Tibial artery (tissue), 4 donors: ENCODE measurements around the gene ALCAM.

Source experiments
- DNase-seq, 2 donors: peaks; one replicate each; pipeline ENCODE4 v3.0.0-alpha.2; 2019
- H3K27ac ChIP-seq, 2 donors: fragments of 200-600 bp; sonication (generic) in 1 of 2; 1 replicate in 1 of 2; 2 replicates in 1 of 2; pipeline ENCODE4 v1.5.1; 2018 to 2019; ENCODE audit warnings: mild to moderate bottlenecking in 1 of 2
- H3K27me3 ChIP-seq, 2 donors: fragments of 200-600 bp; sonication (generic) in 1 of 2; one replicate each; pipeline versions ENCODE4 v1.5.1 to v1.6.0; 2016 to 2019
- H3K36me3 ChIP-seq, 3 donors: fragments of 200-600 bp; sonication (generic) in 2 of 3; one replicate each; pipeline ENCODE4 v1.5.1; 2016 to 2019; ENCODE audit warnings: mild to moderate bottlenecking in 2 of 3
- H3K4me1 ChIP-seq, 4 donors: fragments of 200-600 bp; sonication (generic) in 2 of 4; 1 replicate in 3 of 4; 2 replicates in 1 of 4; pipeline ENCODE4 v1.5.1; 2016 to 2019
- H3K4me3 ChIP-seq, 2 donors: fragments of 200-600 bp; sonication (generic) in 1 of 2; 1 replicate in 1 of 2; 2 replicates in 1 of 2; pipeline ENCODE4 v1.5.1; 2018 to 2019; ENCODE audit warnings: mild to moderate bottlenecking in 2 of 2
- H3K9me3 ChIP-seq, 3 donors: fragments of 200-600 bp; sonication (generic) in 1 of 3; one replicate each; pipeline ENCODE4 v1.5.1; 2016 to 2019
- CTCF ChIP-seq, 2 experiments: fragments of 200-600 bp in 1 of 2; fragments of 450-650 bp in 1 of 2; IDR thresholded peaks; one replicate each; pipeline ENCODE4 v1.5.1; 2017 to 2019; ENCODE audit warnings: antibody characterized with exemption in 2 of 2, mild to moderate bottlenecking in 1 of 2, moderate library complexity in 1 of 2
- intact Hi-C: fragments of 100-400 bp; cut with DNase I; formaldehyde crosslinking; loops from one replicate; pipeline ENCODE4 v1.15.0; 2023; ENCODE audit warnings: low total_unique reads

ALCAM gene

DNA sequence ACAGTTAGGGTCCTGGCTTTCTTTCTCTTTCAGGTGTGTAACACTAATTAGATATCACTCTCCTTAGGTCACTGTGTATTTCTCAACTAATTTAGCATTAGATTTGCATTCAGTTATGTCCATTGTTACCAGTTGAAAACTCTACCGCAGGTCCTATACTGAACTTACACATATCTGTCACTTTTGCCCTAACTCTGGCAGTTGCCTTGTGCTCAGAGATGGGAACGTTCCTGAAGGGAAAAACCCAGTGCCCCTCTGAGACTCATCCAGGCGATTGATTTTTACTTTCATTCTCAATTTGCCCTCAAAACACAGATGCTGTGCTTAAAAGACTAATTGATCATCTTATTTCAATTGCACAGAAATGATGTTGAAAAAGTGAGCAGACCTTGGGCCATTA lies 249.1 kb downstream of the ALCAM start:
- Histone ChIP-seq H3K27ac (no peak overlapping the region), H3K27me3 (no peaks in the 10 kb centered on the region), H3K36me3 (no peaks in the 10 kb centered on the region), H3K4me1 (no peaks in the 10 kb centered on the region), H3K9me3 (no peaks in the 10 kb centered on the region), H3K4me3 (no peak overlapping the region)
- no peak for TF ChIP-seq CTCF (IDR thresholded peaks at IDR 0.05)
- intact Hi-C loops: no loop called here
- no peak for DNase-seq

DNA sequence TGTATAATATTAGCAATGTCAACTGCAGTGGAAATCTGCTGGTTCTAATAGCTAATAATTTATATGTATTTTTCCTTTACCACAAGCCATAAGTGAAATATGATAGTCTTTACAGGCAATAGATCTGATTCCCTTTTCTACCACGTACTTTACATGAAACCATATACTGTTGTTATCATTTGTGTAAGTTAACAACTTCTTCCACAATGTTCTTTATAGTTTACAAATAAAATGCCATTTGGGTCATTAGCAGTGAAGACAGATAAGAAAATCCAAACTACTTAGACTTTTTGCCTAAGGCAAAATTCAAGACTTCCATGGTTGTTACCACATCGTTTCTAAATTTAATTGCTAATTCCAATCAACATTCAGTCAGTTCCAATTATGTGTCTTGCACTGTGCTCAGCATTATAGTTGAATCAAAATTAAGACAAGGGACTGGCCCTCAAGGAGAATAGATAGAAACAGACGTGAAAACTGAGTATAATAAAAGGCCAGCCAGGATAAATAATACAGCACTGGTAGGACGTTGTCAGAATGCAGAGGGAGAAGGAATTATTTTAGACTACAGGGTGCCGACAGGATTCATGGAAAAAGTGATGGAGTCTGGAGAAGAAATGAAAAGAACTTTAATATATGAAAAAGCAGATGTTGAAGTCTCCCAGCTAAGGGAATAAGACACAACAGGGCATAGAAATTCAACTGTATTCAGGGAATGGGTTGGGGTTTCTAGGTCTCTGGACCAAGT lies 249.8 kb downstream of the ALCAM start:
- TF ChIP-seq CTCF (IDR thresholded peaks at IDR 0.05): no peak
- Histone ChIP-seq H3K4me1 (no peaks in the 10 kb centered on the region), H3K4me3 (no peak overlapping the region), H3K9me3 (no peaks in the 10 kb centered on the region), H3K36me3 (no peaks in the 10 kb centered on the region), H3K27ac (no peak overlapping the region), H3K27me3 (no peaks in the 10 kb centered on the region)
- intact Hi-C loops: no loop called here
- no peak for DNase-seq

- no peaks in the 10 kb centered on the region for H3K9me3 ChIP-seq
- H3K27ac ChIP-seq: no peak overlapping the region
- intact Hi-C loops: no loop called here
- no peaks in the 10 kb centered on the region for H3K27me3 ChIP-seq
- no peaks in the 10 kb centered on the region for H3K4me1 ChIP-seq
- H3K36me3 ChIP-seq: no peaks in the 10 kb centered on the region
- H3K4me3 ChIP-seq: no peak overlapping the region
- DNase-seq: no peak
- no peak for TF ChIP-seq CTCF (IDR thresholded peaks at IDR 0.05)
Measured at GRCh38 chr3:105618556-105618955, 251.8 kb downstream of the ALCAM start.

- Histone ChIP-seq H3K27ac (no peak overlapping the region), H3K27me3 (no peaks in the 10 kb centered on the region), H3K4me1 (no peaks in the 10 kb centered on the region), H3K4me3 (no peak overlapping the region), H3K36me3 (no peaks in the 10 kb centered on the region), H3K9me3 (no peaks in the 10 kb centered on the region)
- no peak for DNase-seq
- TF ChIP-seq CTCF (IDR thresholded peaks at IDR 0.05): no peak
- intact Hi-C loops: no loop called here
Measured at GRCh38 chr3:105619651-105620050, 252.9 kb downstream of the ALCAM start.

GRCh38 chr3:105620236-105620635 lies 253.5 kb downstream of the ALCAM start:
- H3K4me3 ChIP-seq: no peak overlapping the region
- H3K36me3 ChIP-seq: no peaks in the 10 kb centered on the region
- intact Hi-C loops: no loop called here
- TF ChIP-seq CTCF (IDR thresholded peaks at IDR 0.05): no peak
- no peak for DNase-seq
- no peak overlapping the region for H3K27ac ChIP-seq
- no peaks in the 10 kb centered on the region for H3K4me1 ChIP-seq
- H3K27me3 ChIP-seq: no peaks in the 10 kb centered on the region
- no peaks in the 10 kb centered on the region for H3K9me3 ChIP-seq

DNA sequence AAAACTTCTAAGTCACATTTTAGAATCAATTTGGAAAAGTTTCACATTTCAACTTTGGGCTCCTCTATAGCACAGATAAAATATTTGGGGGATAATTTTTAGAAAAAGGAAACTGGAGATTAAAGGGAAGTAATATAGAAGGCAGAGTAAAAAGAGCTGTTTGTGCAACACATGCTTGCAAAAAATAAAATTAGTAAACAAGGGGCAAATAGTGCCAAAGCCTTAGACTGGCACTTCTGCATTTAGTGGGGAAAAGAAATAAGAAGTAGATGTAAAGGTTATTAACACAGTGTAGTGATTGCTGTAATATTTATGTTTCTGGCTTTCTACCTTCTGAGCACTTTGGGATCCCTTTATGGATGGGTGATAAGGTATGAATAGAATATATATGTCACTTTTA lies 255.5 kb downstream of the ALCAM start:
- TF ChIP-seq CTCF (IDR thresholded peaks at IDR 0.05): no peak
- DNase-seq: no peak
- Histone ChIP-seq H3K36me3 (no peaks in the 10 kb centered on the region), H3K27ac (no peak overlapping the region), H3K27me3 (no peaks in the 10 kb centered on the region), H3K4me1 (no peaks in the 10 kb centered on the region), H3K4me3 (no peak overlapping the region), H3K9me3 (no peaks in the 10 kb centered on the region)
- intact Hi-C loops: no loop called here
